HG03432 (cell line): ENCODE measurements around the gene LAP3.
"Not testable (repeated sequence)": the region's sequence is repeated elsewhere in the genome, so short reads cannot be mapped to it uniquely, and the experiment has no call there.

Source experiments
- ATAC-seq: cut with Tn5 transposase; IDR thresholded peaks from one replicate; pipeline ENCODE4 v1.9.1; 2021; ENCODE audit warnings: mild to moderate bottlenecking, moderate library complexity; ENCODE audit not compliant: unreplicated experiment

Gene LAP3

GRCh38 chr4:17561195-17561909, 15.6 kb upstream of the LAP3 start:
- no peak for ATAC-seq

- ATAC-seq = no peak
Measured at GRCh38 chr4:17562157-17562556, 14.8 kb upstream of the LAP3 start.

- ATAC-seq = no peak
Measured at GRCh38 chr4:17565846-17566245, 11.2 kb upstream of the LAP3 start.

DNA sequence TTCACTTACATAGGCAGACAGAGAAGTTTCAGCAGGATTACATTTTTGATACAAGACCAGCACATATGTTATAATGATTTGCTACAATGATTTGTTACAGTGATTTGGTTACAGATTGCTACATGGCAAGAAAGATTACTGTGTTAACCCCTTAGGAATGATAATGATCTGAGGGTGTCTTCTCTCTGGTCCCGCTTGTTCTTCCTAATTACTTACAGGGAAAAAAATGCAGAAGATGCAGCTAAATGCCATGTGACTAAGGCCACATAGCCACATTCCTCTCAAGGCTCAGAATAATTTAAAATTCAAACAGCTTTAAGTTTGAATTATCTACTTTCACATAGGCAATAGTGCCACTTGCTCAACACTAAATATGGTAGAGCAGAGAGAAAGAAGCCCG, 9.7 kb upstream of the LAP3 start:
- ATAC-seq = no peak

DNA sequence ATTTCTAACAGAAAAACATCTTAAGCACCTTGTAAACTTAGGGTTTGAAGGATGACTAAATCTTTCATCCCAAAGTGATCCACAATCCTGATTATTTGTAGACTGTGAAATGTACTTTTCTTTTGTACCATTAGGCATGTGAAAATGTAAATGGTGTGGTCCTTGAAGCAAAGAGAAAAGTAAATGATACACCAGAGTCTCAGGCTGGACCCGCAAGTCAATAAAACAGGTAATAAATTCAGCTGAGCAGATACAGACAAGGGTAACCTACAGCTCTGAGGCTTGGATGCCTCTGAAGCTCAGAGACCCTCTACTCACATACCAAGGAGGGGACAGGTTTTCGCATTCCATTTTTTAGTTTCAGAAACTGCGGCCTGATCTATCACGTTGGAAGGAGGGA, 2.8 kb upstream of the LAP3 start:
- ATAC-seq = no peak

DNA sequence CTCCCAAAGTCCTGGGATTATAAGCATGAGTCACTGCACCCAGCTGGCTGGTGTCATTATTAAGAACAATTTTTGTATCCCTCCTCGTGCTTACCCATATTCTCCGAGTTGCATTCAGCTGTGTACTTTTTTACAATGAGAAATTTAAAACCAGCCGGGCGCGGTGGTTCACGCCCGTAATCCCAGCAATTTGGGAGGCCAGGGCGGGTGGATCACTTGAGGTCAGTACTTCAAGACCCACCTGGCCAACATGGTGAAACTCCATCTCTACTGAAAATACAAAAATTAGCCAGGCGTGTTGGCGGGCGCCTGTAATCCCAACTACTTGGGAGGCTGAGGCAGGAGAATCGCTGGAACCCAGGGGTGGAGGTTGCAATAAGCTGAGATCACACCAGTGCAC, 1.8 kb upstream of the LAP3 start:
- ATAC-seq = not testable (repeated sequence)

DNA sequence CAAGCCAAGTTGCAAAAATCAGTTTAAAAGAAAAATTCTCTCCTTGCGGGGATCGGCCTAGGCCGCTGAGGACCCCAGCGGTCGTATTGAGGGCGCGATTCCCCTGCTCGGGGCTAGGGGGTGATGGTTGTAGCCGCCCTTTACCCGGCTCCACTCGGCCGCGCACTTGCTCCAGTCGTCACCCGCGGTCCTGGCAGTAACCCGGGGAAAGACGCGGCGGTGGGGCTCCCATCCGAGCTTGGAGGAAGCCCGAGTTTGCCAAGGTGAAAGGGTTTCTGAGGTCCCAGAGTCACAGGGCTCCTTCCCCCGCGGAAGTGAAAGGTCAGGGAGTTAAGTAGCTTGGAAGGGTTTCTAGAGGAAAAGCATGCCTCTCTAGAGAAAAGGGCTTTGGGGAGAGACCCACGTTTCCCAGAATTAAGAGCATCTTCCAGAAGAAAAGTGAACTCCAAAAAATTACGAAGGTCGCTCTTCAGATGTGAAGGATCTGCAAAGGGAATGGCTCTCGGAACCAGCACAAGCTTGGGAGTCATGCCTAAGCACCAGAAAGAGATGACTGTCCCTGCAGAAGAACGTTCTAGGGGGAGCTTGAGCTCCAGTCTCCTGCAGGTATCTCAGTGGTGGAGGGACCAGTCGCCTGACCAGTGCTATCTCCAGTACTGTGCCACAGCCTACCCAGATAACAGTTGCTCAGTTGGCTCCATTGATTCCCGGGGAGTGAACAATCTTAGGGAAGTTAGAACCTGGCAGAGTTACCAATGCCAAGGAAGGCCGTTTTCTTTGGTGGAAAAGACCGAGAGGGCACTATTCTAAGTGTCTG, 875 bp downstream of the LAP3 start:
- peak; percentile 11 for ATAC-seq

DNA sequence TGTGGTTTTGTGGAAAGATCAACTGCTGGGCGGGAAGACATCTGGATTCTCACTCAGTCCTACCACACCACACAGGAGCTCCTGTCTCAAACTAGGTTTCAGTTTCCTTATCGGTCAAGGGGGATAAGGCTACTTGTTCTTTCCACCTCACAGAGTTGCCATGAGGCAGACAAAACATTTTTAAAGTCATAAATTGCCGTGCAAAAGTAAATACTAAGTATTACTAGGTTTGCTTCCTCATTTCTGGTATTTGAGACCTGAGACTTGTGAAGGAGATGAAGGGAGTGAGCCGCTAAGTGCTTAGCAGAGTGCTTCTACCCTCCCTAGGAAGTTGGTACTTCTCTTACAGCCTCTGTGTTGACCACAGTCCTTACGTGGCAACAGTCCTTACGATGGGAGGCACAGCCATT, 1.5 kb downstream of the LAP3 start:
- peak; percentile 25 for ATAC-seq

- no peak for ATAC-seq
Measured at GRCh38 chr4:17580969-17581368, 4.0 kb downstream of the LAP3 start.

DNA sequence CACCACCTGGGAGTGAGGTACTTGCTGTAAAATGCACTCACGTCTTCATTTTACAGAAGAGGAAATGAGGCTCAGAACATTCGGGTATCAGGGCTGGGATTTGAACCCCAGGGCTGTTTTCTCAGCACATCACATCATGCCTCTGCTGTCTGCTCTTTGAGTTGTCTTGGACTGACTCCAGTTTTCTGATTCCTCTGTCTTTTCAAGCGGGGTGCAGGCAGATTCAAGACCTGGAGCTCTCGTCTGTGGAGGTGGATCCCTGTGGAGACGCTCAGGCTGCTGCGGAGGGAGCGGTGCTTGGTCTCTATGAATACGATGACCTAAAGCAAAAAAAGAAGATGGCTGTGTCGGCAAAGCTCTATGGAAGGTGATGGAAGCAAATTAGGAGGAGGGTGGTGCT, 6.3 kb downstream of the LAP3 start:
- no peak for ATAC-seq

GRCh38 chr4:17583941-17584340, 6.9 kb downstream of the LAP3 start:
- ATAC-seq = no peak

DNA sequence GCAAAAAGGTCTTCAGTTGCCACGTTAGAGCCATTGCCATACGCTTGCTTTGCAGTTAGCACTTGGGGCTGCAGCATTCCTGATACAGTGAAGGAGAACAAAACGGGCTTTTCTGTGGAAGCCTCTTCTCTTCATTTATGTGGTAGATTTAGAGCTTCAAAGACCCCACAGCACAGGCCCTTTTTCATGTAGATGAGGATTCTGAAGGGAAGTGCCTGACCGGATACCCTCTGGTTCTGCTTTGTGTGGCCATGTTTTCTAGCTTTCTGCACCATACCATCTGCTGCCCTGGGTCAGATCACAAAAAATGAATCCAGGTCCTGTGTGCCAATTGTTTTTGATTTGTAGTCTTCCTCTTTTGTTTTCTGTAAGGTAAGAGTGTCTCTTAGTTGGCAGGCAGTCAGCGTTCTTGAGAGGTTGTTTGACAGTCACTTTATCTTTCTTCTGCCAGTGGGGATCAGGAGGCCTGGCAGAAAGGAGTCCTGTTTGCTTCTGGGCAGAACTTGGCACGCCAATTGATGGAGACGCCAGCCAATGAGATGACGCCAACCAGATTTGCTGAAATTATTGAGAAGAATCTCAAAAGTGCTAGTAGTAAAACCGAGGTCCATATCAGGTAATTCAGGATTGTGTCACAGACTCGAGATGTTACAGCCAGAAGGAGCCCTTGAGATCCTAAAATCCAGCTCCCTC, 7.7 kb downstream of the LAP3 start:
- no peak for ATAC-seq

DNA sequence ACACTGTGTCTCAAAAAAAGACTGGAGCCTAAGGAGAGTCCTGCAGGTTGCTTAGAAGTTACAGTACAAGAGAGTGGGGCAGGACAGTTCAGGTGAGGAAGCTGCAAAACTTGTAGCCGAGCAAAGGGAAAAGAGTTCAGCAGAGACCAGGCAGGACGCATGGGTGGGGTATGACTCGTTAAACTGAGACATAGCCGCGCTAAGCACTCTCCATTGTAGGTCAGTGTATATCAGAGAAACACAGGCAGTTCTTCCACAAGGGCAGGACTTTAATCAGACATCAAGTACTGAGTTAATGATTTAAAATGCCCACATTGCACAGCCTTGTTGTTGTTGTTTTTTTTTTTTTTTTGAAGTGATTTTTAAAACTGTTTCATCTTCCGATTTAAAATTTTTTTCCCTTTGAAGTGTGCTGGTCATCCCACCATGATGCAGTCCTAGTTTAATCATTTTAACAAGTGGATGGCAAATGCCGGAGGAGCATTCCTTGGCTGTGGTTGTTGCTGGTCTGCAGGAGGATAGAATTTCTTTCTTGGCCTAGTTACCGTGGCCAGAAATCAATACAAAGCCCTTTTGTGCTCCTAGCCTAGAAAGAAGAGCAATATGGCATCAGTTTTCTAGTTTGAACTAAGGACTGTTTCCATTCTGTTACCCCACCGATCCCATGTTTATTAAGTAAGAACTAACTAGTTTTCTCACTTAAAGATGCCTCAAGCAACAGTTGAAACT, 10.3 kb downstream of the LAP3 start:
- ATAC-seq = no peak

GRCh38 chr4:17589355-17589754, 12.4 kb downstream of the LAP3 start:
- no peak for ATAC-seq

DNA sequence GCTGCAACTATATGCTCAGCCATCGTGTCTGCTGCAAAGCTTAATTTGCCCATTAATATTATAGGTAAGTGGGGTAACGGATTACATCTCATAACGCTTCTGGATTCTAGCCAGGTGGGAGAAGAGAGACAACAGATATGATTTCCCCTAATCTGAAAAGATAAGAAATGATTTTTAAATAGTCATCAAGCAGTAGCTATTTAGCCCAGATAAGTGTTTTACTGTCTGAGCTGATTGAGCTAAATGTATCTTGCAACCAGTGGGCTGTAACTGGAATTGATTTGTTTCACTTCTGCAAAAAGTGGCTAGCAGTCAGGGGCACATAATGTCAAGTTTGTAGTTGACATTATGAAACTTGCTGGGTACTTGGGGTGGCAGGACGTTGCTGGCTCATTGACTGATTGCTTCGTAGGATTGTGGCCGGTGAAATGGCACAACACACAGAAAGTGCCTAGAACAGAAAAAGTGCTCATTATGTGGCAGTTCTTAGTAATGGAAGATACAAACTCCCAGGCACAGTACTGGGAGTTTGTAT, 18.5 kb downstream of the LAP3 start:
- ATAC-seq = peak; percentile 92

DNA sequence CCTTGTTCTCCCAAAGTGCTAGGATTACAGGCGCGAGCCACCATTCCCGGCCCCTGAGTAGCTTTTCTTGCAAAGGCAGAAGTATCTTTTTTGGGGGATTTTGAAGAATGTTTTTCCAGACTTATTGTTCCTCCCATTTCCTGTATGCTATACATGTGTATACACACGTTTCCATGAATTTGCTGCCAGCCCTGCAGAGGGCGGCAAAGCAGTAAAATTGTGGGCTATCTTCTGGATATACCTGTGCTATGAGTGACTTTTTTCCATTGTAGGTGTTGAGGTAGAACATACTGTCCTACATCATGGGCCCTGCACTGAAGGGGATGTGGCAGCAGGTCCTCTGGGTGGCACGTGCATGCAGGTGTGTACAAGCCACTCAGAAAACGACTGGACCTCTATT, 20.5 kb downstream of the LAP3 start:
- no peak for ATAC-seq

- no peak for ATAC-seq
Measured at GRCh38 chr4:17599826-17600225, 22.8 kb downstream of the LAP3 start.

GRCh38 chr4:17605236-17605635, 28.2 kb downstream of the LAP3 start:
- no peak for ATAC-seq

- peak; percentile 55 for ATAC-seq
Measured at GRCh38 chr4:17613761-17614415, 36.9 kb downstream of the LAP3 start.
